Right cardiac atrium (tissue), 5 donors: ENCODE data around the gene RALGPS2. TPM values are rescaled to one million over a fixed set of nuclear protein-coding genes. Genes with fewer than 3 reads are reported as not detected.
"Not testable (repeated sequence)": the region's sequence is repeated elsewhere in the genome, so short reads cannot be mapped to it uniquely, and the experiment has no call there.

Experiments
- ATAC-seq, 2 donors: fragments of 200-7000 bp; cut with Tn5 transposase; one replicate each; pipeline versions ENCODE4 v1.8.0 to v1.9.1; 2020; ENCODE audit warnings: moderate library complexity in 2 of 2, mild to moderate bottlenecking in 1 of 2
- DNase-seq, 3 donors: peaks; one replicate each; pipeline ENCODE4 v3.0.0-alpha.2; 2020
- H3K27ac ChIP-seq: one replicate; pipeline ENCODE4 v1.5.1; 2013; ENCODE audit warnings: mild to moderate bottlenecking, low read length, control low read depth, moderate library complexity
- H3K27me3 ChIP-seq: one replicate; pipeline ENCODE4 v1.6.1; 2013; ENCODE audit not compliant: control insufficient read depth, insufficient read depth
- H3K4me1 ChIP-seq: one replicate; pipeline ENCODE4 v1.6.1; 2013; ENCODE audit warnings: low read length; ENCODE audit not compliant: control insufficient read depth, insufficient read depth
- H3K4me3 ChIP-seq: one replicate; pipeline ENCODE4 v1.5.1; 2013; ENCODE audit warnings: low read length, control low read depth
- H3K9me3 ChIP-seq: one replicate; pipeline ENCODE4 v1.6.1; 2013; ENCODE audit warnings: low read length; ENCODE audit not compliant: control insufficient read depth
- WGBS: extraction: QIAGEN DNeasy Blood & Tissue Kit; methylation state at CpG from one replicate; pipeline ENCODE4 v1.1.7; 2013; 5-methylcytosine and 5-hydroxymethylcytosine counted together
- intact Hi-C, 4 donors: fragments of 100-400 bp; cut with DNase I; formaldehyde crosslinking; loops; one replicate each; pipeline versions ENCODE4 v1.11.0 to v1.14.0; 2022 to 2023
- polyA plus RNA-seq: library from polyadenylated mRNA; stranded (reverse); fragments of 200-250 nt; gene quantifications from one replicate; pipeline ENCODE4 v1.2.3, GENCODE V29; 2013
- total RNA-seq, 4 donors: library from RNA; stranded (reverse); fragmentation: NEBNext Ultra II Directional; extraction: Animal tissue kit (Norgen Biotek cat#: 25700); gene quantifications; one replicate each; pipeline ENCODE4 v1.2.1, GENCODE V29; 2021
- donor health status: healthy with polysubstance abuse.
- donor health status: DM: no; HTN: yes; CAD: no.
- donor health status: DM: no; HTN: no; CAD: no.
- donor health status: DM: no; HTN: yes; CAD: no; lungs with severe emphysema.
- donor health status: DM: yes; HTN: yes; CAD: no.

The RALGPS2 gene
- total and polyA plus RNA-seq, 5 donors: 4.6 to 16.8 (median 14.7) TPM

DNA sequence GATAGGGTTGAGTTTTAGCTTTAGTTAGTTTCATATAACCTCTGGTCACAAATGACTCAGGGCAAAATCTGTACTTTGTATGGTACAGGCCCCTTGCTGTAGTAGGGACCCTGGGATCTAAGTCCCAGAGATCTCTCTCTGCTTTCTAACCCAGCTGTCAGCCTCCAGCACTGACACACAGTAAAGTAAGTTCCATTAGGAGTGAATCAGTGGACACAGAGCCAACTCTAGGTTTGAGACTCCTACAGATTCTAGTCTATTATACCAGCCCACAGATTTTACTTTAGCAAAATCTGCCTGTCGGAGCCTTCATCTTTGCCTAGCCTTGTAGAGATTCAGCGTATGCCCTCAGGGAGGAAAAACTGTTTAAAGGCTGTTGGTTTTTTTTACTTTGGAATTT lies 93.4 kb downstream of the RALGPS2 start:
- WGBS: 91% methylated on average over 2 of the region's 2 CpGs
- intact Hi-C loops: loop anchor here in 1 of 4 donors (10.0 kb wide), 1 partner anchor 186 kb away; no protein-coding TSS in a partner anchor
- H3K4me3 ChIP-seq: no peak overlapping the region
- H3K4me1 ChIP-seq: no peaks in the 10 kb centered on the region
- no peaks in the 10 kb centered on the region for H3K9me3 ChIP-seq
- H3K27me3 ChIP-seq: no peaks in the 10 kb centered on the region
- H3K27ac ChIP-seq: no peak overlapping the region
- ATAC-seq: no peak
- no peak for DNase-seq

DNA sequence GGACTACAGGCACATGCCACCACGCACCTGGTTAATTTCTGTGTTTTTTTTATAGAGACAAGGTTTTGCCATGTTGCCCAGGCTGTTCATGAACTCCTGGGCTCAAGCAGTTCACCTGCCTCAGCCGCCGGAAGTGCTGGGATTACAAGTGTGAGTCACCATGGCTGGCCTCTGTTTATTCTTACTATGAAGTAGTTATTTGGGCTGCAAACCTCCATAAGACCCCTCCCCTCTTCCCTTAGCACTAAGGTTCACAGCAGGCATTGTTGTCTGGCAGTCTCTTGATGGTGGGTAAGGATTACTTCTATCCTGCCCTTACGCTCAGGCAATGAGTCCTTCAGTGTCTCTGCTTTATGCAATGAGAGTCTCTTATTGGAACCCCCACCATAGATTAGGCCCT lies 94.1 kb downstream of the RALGPS2 start:
- intact Hi-C loops: loop anchor here in 1 of 4 donors (10.0 kb wide), 1 partner anchor 186 kb away; no protein-coding TSS in a partner anchor
- 97% methylated on average over 4 of the region's 4 CpGs for WGBS
- ATAC-seq (no peak), DNase-seq (no peak)
- Histone ChIP-seq H3K4me1 (no peaks in the 10 kb centered on the region), H3K27me3 (no peaks in the 10 kb centered on the region), H3K4me3 (no peak overlapping the region), H3K27ac (no peak overlapping the region), H3K9me3 (no peaks in the 10 kb centered on the region)

DNA sequence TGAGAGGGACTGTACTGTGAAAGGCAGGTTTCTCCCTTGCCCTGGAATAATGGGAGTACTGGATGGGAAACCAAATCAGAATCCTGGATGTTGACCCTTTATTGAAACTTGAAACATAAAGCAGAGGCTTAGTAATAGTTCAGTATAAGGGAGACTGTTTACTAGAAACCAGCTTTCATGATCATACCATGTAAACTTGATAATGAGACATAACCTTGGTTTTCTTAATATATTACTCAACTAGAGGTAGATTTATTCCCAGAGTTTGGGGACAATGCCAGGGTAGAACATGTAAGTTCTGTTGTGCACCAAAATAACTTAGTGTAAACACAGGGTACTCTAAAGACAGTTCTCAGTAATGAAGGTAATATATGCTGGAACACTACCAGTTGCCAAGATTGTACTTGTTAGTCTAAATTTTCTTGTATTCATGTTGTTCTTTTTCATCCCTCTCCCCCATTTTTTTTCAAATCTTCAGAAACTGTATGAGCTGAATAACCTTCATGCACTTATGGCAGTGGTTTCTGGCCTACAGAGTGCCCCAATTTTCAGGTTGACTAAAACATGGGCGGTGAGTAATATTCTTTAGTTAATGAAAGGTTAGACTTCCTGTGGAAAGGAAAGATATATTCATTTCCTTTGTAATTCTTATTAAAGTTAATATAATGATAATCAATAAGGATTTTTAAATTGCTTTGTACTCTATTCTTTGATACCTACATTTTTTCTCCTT lies 96.3 kb downstream of the RALGPS2 start:
- DNase-seq: no peak
- intact Hi-C loops: no loop called here

DNA sequence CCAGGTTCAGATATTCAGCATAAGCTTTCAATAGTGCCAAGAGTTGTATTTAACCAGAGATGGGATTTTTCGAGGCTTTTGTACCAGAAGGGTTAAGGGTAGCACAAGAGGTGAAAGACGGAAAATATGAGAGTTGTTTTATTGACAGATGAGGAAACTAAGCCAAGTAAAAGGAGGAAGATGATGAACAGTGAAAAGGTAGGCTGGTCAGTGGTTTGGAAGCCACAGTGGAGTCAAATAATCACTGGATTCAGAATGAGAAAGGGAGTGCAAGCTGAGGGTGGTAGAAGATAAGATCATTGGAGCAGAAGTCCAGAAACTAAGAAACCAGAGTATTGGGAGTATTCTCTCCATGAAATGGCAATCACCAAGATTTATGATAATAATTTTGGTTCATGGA lies 100.1 kb downstream of the RALGPS2 start:
- intact Hi-C loops: no loop called here

More for the DNA sequence above, 96.3 kb downstream of the RALGPS2 start:
- WGBS: 93% methylated on average over 1 of the region's 1 CpG
- H3K27ac ChIP-seq: no peak overlapping the region
- no peak for ATAC-seq
- no peak overlapping the region for H3K4me3 ChIP-seq
- H3K4me1 ChIP-seq: no peaks in the 10 kb centered on the region
- no peaks in the 10 kb centered on the region for H3K9me3 ChIP-seq
- H3K27me3 ChIP-seq: no peaks in the 10 kb centered on the region

DNA sequence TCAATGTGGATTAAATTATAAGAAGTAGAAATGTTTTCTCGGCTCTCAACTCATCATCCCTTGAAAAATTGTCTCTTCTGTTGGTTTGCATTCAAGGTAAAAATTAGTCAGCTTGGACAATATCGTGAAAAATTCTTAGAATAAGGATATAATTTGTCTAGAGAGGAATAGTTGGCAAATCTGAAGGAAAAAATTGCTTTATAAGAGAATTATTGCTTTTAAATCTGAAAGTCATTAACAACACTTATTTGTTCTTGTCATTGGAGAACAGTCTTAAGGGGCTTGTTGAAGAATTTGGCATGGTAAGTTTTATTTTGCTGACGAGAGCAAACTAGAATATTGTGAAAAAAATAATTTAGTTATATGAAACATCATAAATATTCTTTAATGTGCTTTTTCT lies 119.4 kb downstream of the RALGPS2 start:
- intact Hi-C loops: no loop called here
- DNase-seq (no peak), ATAC-seq (no peak)
- Histone ChIP-seq H3K27me3 (no peaks in the 10 kb centered on the region), H3K9me3 (no peaks in the 10 kb centered on the region), H3K4me1 (no peaks in the 10 kb centered on the region), H3K4me3 (no peak overlapping the region), H3K27ac (no peak overlapping the region)
- WGBS: 67% methylated on average over 3 of the region's 3 CpGs

More for the DNA sequence above, 100.1 kb downstream of the RALGPS2 start:
- no peak for DNase-seq
- 95% methylated on average over 2 of the region's 2 CpGs for WGBS
- Histone ChIP-seq H3K27me3 (no peaks in the 10 kb centered on the region), H3K4me3 (no peak overlapping the region), H3K4me1 (no peaks in the 10 kb centered on the region), H3K9me3 (no peaks in the 10 kb centered on the region), H3K27ac (no peak overlapping the region)
- no peak for ATAC-seq

DNA sequence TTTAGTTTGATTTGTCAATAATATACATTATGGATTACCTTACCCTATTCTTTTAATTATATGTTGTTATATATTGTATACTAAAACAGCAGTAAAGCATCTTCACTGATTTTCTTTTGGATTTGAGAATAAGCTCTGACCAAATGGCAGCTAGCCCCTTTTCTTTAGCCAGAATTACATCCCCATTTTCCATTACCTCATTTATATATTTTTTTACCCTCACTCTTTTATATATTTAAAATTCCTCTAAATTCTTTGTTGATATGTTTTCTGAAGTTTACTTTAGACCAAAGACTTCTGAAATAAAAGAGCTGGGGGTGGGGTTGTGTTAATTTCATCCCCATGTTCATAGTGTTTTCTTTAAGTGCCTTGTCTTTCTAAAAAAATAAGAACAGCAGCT lies 121.3 kb downstream of the RALGPS2 start:
- no peaks in the 10 kb centered on the region for H3K4me1 ChIP-seq
- H3K27me3 ChIP-seq: no peaks in the 10 kb centered on the region
- H3K9me3 ChIP-seq: no peaks in the 10 kb centered on the region
- intact Hi-C loops: no loop called here
- DNase-seq (no peak), ATAC-seq (no peak)
- H3K4me3 ChIP-seq: no peak overlapping the region
- no peak overlapping the region for H3K27ac ChIP-seq

DNA sequence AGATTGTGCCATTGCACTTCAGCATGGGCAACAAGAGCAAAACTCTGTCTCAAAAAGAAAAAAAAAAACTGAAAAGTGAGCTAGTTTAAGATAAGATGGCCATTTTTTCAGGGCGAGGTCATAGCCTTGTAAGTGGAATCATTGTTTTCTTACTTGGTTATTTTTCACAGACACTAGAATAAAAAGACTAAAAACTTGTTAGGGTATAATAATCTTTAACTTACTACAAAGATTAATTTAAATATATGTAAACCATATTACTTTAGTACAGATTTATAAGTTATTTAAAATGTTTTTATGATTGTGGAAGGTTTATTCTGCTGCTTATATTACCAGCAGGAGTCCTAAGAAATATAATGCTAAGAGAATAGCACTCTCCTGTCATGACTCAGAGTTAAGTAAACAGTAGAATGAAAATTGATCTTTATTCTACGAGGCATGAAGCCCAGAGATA lies 122.4 kb downstream of the RALGPS2 start:
- Histone ChIP-seq H3K27ac (no peak overlapping the region), H3K4me1 (no peaks in the 10 kb centered on the region), H3K4me3 (no peak overlapping the region), H3K27me3 (no peaks in the 10 kb centered on the region), H3K9me3 (no peaks in the 10 kb centered on the region)
- WGBS: 59% methylated on average over 2 of the region's 2 CpGs
- intact Hi-C loops: no loop called here
- DNase-seq: no peak
- ATAC-seq: no peak

DNA sequence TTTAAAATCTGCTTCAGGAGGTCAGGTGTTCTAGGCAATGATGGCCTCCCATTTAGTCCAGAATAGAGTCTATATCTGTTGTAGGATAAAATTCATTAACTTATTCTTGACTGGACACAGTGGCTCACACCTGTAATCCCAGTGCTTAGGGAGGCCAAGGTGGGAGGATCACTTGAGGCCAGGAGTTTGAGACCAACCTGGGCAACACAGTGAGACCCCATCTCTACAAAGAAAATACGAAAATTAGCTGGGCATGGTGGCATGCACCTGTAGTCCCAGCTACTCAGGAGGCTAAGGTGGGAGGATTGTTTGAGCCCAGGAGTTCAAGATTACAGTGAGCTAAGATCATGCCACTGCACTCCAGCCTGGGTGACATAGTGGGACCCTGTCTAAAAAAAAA lies 122.9 kb downstream of the RALGPS2 start:
- not testable (repeated sequence) for DNase-seq, ATAC-seq
- WGBS: 95% methylated on average over 1 of the region's 1 CpG

DNA sequence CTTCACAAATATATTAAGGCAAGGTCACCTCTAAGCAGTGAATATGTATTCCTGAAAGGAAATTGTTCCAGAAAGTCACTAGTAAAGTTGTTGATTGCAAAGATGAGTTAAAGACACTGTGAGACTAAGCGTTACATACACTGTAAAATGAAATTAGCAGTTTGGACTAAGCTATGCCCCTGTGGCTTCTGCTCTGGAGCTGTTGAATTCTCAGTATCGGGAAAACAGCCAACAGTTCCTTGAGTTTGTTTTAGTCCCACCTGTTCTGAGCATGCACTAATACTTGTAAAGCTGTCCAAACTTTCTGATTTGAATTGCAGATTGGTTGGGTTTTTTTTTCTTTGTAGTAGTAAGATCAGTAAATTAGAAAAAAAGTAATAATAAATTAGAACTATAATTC lies 124.9 kb downstream of the RALGPS2 start:
- no peak for DNase-seq
- intact Hi-C loops: no loop called here
- ATAC-seq: no peak
- H3K27me3 ChIP-seq: no peaks in the 10 kb centered on the region
- H3K4me3 ChIP-seq: no peak overlapping the region
- no peak overlapping the region for H3K27ac ChIP-seq
- no peaks in the 10 kb centered on the region for H3K4me1 ChIP-seq
- WGBS: 70% methylated on average over 2 of the region's 2 CpGs
- no peaks in the 10 kb centered on the region for H3K9me3 ChIP-seq

More for the DNA sequence above, 122.9 kb downstream of the RALGPS2 start:
- H3K27ac ChIP-seq, H3K27me3 ChIP-seq, H3K4me1 ChIP-seq, H3K9me3 ChIP-seq, intact Hi-C loops, H3K4me3 ChIP-seq: not testable (repeated sequence)

DNA sequence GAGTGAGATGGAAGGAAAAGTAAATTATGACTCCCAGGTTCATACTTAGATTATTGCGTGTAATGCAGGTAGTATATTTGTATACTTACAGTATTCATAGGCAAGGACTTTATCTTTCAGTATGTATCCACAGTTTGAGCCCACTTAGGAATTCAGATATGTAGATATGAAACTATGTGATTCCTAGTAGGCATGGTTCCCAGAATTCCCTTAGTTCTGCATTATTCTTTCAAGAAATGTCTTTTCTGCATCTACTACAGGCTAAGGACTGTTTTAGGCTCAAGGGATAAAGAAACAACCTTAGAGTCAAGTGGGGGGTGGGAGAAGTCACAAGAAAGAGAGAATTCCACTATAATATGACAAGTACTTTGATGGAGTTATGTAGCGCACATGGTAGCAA lies 132.1 kb downstream of the RALGPS2 start:
- no peak for DNase-seq

DNA sequence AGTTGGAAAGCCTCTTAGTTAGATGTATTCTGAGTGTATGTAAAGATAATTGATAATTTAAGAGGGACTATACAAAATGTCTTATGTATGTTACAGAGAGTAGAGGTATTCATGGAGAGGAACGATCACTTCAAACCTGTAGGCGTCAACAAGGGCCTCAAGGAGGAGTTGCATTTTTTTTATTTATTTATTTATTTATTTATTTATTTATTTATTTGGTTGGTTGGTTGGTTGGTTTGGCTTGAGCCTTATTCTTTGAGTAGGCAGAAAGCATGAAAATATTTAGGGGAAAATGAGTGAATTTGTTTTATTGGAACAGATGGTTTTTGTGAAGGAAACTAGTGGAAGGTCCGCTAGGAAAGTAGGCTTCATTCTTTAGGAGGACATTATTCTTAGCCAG lies 137.4 kb downstream of the RALGPS2 start:
- H3K9me3 ChIP-seq: no peaks in the 10 kb centered on the region
- no peaks in the 10 kb centered on the region for H3K27me3 ChIP-seq
- H3K27ac ChIP-seq: no peak overlapping the region
- 98% methylated on average over 3 of the region's 3 CpGs for WGBS
- ATAC-seq (no peak), DNase-seq (no peak)
- intact Hi-C loops: no loop called here
- no peaks in the 10 kb centered on the region for H3K4me1 ChIP-seq
- H3K4me3 ChIP-seq: no peak overlapping the region

More for the DNA sequence above, 132.1 kb downstream of the RALGPS2 start:
- intact Hi-C loops: no loop called here
- ATAC-seq: no peak
- 97% methylated on average over 2 of the region's 2 CpGs for WGBS
- H3K27ac ChIP-seq: no peak overlapping the region
- no peaks in the 10 kb centered on the region for H3K9me3 ChIP-seq
- no peaks in the 10 kb centered on the region for H3K4me1 ChIP-seq
- no peak overlapping the region for H3K4me3 ChIP-seq
- H3K27me3 ChIP-seq: no peaks in the 10 kb centered on the region

DNA sequence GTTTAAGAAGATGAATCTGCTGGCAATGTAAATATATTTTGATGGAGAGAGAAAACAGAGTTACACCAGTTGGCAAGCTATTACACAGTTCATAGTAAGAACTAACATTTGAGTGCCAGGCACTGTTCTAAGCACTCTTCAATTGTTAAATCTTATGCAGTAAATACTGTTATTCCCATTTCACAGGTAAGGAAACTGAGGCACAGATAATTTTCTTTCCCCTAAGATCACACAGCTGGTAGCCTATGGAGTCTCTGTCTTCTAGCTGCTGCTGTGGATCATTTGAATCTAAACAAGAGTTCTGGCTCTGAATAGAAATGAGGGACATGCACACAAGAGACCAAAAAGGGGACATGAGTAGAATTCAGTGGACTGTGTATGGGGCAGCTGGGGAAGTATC lies 137.8 kb downstream of the RALGPS2 start:
- no peaks in the 10 kb centered on the region for H3K9me3 ChIP-seq
- H3K4me3 ChIP-seq: no peak overlapping the region
- no peaks in the 10 kb centered on the region for H3K4me1 ChIP-seq
- ATAC-seq (no peak), DNase-seq (no peak)
- no peak overlapping the region for H3K27ac ChIP-seq
- intact Hi-C loops: no loop called here
- no peaks in the 10 kb centered on the region for H3K27me3 ChIP-seq
